B cell (primary cell): Measurements from ENCODE around the gene SPTAN1. TPM values are rescaled to one million over a fixed set of nuclear protein-coding genes. Genes with fewer than 3 reads are reported as not detected.
"Not testable (repeated sequence)": the region's sequence is repeated elsewhere in the genome, so short reads cannot be mapped to it uniquely, and the experiment has no call there.

ENCODE experiments used
- ATAC-seq: fragments of 200-7000 bp; cut with Tn5 transposase; one replicate; pipeline ENCODE4 v1.10.0; 2021; ENCODE audit warnings: low read depth, mild to moderate bottlenecking, moderate number of reproducible peaks, moderate library complexity
- CTCF ChIA-PET: fragments of 350-600 bp; sonication (Branson Sonifier 250); formaldehyde crosslinking; loops from one replicate; lab custom pipeline; 2021; ENCODE audit warnings: antibody characterized with exemption, inconsistent platforms; lab: Charles Lee
- POLR2A ChIA-PET: fragments of 350-600 bp; sonication (Branson Sonifier 250); formaldehyde crosslinking; loops from one replicate; lab custom pipeline; 2021; ENCODE audit warnings: antibody characterized with exemption; lab: Charles Lee
- DNase-seq: peaks from one replicate; pipeline ENCODE4 v3.0.0; 2013
- H2AFZ ChIP-seq: 2 replicates; pipeline ENCODE4 v1.6.1; 2012; ENCODE audit warnings: mild to moderate bottlenecking, low read depth, low read length; ENCODE audit not compliant: insufficient read depth, poor library complexity, severe bottlenecking
- H3K27ac ChIP-seq, 2 donors: 1 replicate in 1 of 2; 2 replicates in 1 of 2; pipeline ENCODE4 v1.5.1; 2012 to 2013; ENCODE audit warnings: low read length in 2 of 2, mild to moderate bottlenecking in 2 of 2, moderate library complexity in 1 of 2
- H3K27me3 ChIP-seq, 4 experiments: fragments of 200-600 bp in 1 of 4; sonication (generic) in 1 of 4; replicated peaks in 1 of 4; 1 replicate in 2 of 4; 2 replicates in 2 of 4; pipeline versions ENCODE4 v1.6.1 to v1.7.0; 2013 to 2016; ENCODE audit warnings: low read length in 3 of 4, mild to moderate bottlenecking in 2 of 4, mixed read lengths in 1 of 4, moderate library complexity in 1 of 4; ENCODE audit not compliant: insufficient read depth in 4 of 4, control insufficient read depth in 3 of 4; ENCODE audit errors: control extremely low read depth in 1 of 4
- H3K36me3 ChIP-seq, 2 experiments: replicated peaks in 1 of 2; 1 replicate in 1 of 2; 2 replicates in 1 of 2; pipeline versions ENCODE4 v1.6.1 to v1.7.1; 2013; ENCODE audit warnings: low read length in 1 of 2; ENCODE audit not compliant: insufficient read depth in 2 of 2, control insufficient read depth in 1 of 2; ENCODE audit errors: control extremely low read depth in 1 of 2, extremely low read depth in 1 of 2
- H3K4me1 ChIP-seq, 2 donors: fragments of 200-600 bp in 1 of 2; sonication (generic) in 1 of 2; 1 replicate in 1 of 2; 2 replicates in 1 of 2; pipeline versions ENCODE4 v1.5.1 to v1.6.1; 2013 to 2017; ENCODE audit warnings: low read length in 2 of 2; ENCODE audit not compliant: control insufficient read depth in 2 of 2, insufficient read depth in 2 of 2
- H3K4me2 ChIP-seq: replicated peaks from 2 replicates; pipeline ENCODE3; 2012; ENCODE audit warnings: mild to moderate bottlenecking, low read depth, low read length; ENCODE audit not compliant: poor library complexity, severe bottlenecking
- H3K4me3 ChIP-seq, 5 experiments: fragments of 200-600 bp in 1 of 5; sonication (generic) in 1 of 5; 1 replicate in 3 of 5; 2 replicates in 2 of 5; pipeline versions ENCODE4 v1.5.1 to v1.7.0; 2011 to 2016; ENCODE audit warnings: low read length in 4 of 5, mild to moderate bottlenecking in 4 of 5, low read depth in 2 of 5, control low read depth in 1 of 5, moderate library complexity in 1 of 5; ENCODE audit not compliant: insufficient read depth in 1 of 5; ENCODE audit errors: control extremely low read depth in 1 of 5, extremely low read depth in 1 of 5
- H3K79me2 ChIP-seq: fragments of 200-600 bp; sonication (generic); one replicate; pipeline ENCODE4 v1.6.0; 2016; ENCODE audit warnings: low read length; ENCODE audit not compliant: control insufficient read depth, insufficient read depth
- H3K9ac ChIP-seq: fragments of 200-600 bp; sonication (generic); 2 replicates; pipeline ENCODE4 v1.6.1; 2017; ENCODE audit warnings: mild to moderate bottlenecking, low read length, moderate library complexity
- H3K9me3 ChIP-seq, 3 donors: one replicate each; pipeline versions ENCODE4 v1.6.1 to v1.7.1; 2013; ENCODE audit warnings: low read length in 2 of 3; ENCODE audit not compliant: control insufficient read depth in 2 of 3, insufficient read depth in 1 of 3; ENCODE audit errors: control extremely low read depth in 1 of 3
- H4K20me1 ChIP-seq: 2 replicates; pipeline ENCODE4 v1.6.0; 2012; ENCODE audit warnings: mild to moderate bottlenecking, low read length; ENCODE audit not compliant: insufficient read depth, control insufficient read depth, poor library complexity, severe bottlenecking
- H3K27ac Mint-ChIP-seq: one replicate; pipeline ENCODE4 v1.8.0; 2021; ENCODE audit warnings: mixed read lengths
- H3K27me3 Mint-ChIP-seq: one replicate; pipeline ENCODE4 v1.8.0; 2021; ENCODE audit warnings: mixed read lengths
- H3K4me1 Mint-ChIP-seq: one replicate; pipeline ENCODE4 v1.8.0; 2021; ENCODE audit warnings: mixed read lengths
- H3K4me3 Mint-ChIP-seq: one replicate; pipeline ENCODE4 v1.8.0; 2021; ENCODE audit warnings: mixed read lengths
- H3K9me3 Mint-ChIP-seq: one replicate; pipeline ENCODE4 v1.8.0; 2022; ENCODE audit warnings: mixed read lengths; ENCODE audit not compliant: insufficient read depth
- CTCF ChIP-seq: fragments of 200-600 bp; IDR thresholded peaks from one replicate; pipeline ENCODE4 v1.8.0; 2022; ENCODE audit warnings: antibody characterized with exemption, mild to moderate bottlenecking
- EZH2 ChIP-seq: IDR thresholded peaks from 2 replicates; pipeline ENCODE4 v1.6.1; 2012; ENCODE audit warnings: borderline replicate concordance, low read depth, mild to moderate bottlenecking, moderate library complexity, low read length; ENCODE audit not compliant: insufficient read depth, poor library complexity, severe bottlenecking
- WGBS: methylation state at CpG from one replicate; pipeline ENCODE4 v1.1.5; 2013; ENCODE audit warnings: missing lambda C conversion rate; ENCODE audit not compliant: insufficient coverage; 5-methylcytosine and 5-hydroxymethylcytosine counted together
- intact Hi-C: fragments of 100-400 bp; cut with micrococcal nuclease; formaldehyde crosslinking; loops from one replicate; pipeline ENCODE4 v1.10.0; 2022
- polyA plus RNA-seq: library from polyadenylated mRNA; depleted of rRNA; stranded (reverse); fragments of >200 nt; gene quantifications from 2 replicates; pipeline ENCODE4 v1.2.3, GENCODE V29; 2012
- total RNA-seq, 2 donors: library from RNA; stranded (reverse); fragments of 120-200 nt in 1 of 2; gene quantifications; 1 replicate in 1 of 2; 2 replicates in 1 of 2; pipeline versions ENCODE4 v1.2.3 to v1.2.4, GENCODE V29; 2013 to 2022

Gene SPTAN1
- total and polyA plus RNA-seq, 2 donors (not counting 1 experiment from before 2014, with no cell fraction given), result 129 to 351 TPM

- H2AFZ ChIP-seq, result peak overlapping the region; percentile 96
- WGBS, result no CpG with 5 or more reads among the region's 6 CpGs
- intact Hi-C loops, result loop anchor here (1.0 to 2.0 kb wide), 2 partner anchors 67 to 575 kb away; partner anchors contain the start of gene DOLPP1
Measured at GRCh38 chr9:128505414-128505765, 47.0 kb upstream of the SPTAN1 start.

GRCh38 chr9:128505906-128506305, 46.5 kb upstream of the SPTAN1 start:
- H3K9me3 Mint-ChIP-seq, H4K20me1 ChIP-seq, H3K9me3 ChIP-seq, H2AFZ ChIP-seq, H3K27me3 ChIP-seq, DNase-seq, H3K27me3 Mint-ChIP-seq, H3K9ac ChIP-seq, H3K27ac ChIP-seq, ATAC-seq, H3K4me3 ChIP-seq, POLR2A ChIA-PET: not testable (repeated sequence)
- H3K4me1 Mint-ChIP-seq, result peaks cover 23% of the 10 kb centered on the region
- H3K27ac Mint-ChIP-seq, result peak overlapping the region; percentile 43
- WGBS, result 98% methylated on average over 8 of the region's 12 CpGs
- peak overlapping the region; percentile 100 for H3K4me3 Mint-ChIP-seq
- peaks cover 51% of the 10 kb centered on the region for H3K79me2 ChIP-seq
- H3K4me1 ChIP-seq, result peaks cover 8 to 13% of the 10 kb centered on the region in 2 donors
- H3K36me3 ChIP-seq, result peaks cover 2 to 17% of the 10 kb centered on the region in 2 experiments
- intact Hi-C loops, result loop anchor here (1.0 to 2.0 kb wide), 2 partner anchors 68 to 575 kb away; partner anchors contain the start of gene DOLPP1
- CTCF ChIA-PET, result interaction anchor here (1.0 kb wide), 1 partner anchor 313 kb away, joined by 3 read pairs; the partner anchor contains the start of gene ENDOG
- peak overlapping the region; percentile 71 for H3K4me2 ChIP-seq

More at GRCh38 chr9:128505414-128505765, 47.0 kb upstream of the SPTAN1 start:
- peaks cover 23% of the 10 kb centered on the region for H3K4me1 Mint-ChIP-seq
- ATAC-seq (no peak), DNase-seq (no peak)
- Histone ChIP-seq H3K9me3 (no peaks in the 10 kb centered on the region), H3K27ac (peak overlapping the region in 1 of 2 donors; percentile 80), H3K9ac (peak overlapping the region; percentile 87), H4K20me1 (peaks cover 9% of the 10 kb centered on the region), H3K4me3 (peak overlapping the region; percentile 85 to 97 (median 87)), H3K4me2 (peak overlapping the region; percentile 71), H3K4me1 (peaks cover 8 to 13% of the 10 kb centered on the region in 2 donors), H3K36me3 (peaks cover 2 to 19% of the 10 kb centered on the region in 2 experiments), H3K27me3 (no peaks in the 10 kb centered on the region), H3K79me2 (peaks cover 46% of the 10 kb centered on the region)
- TF ChIP-seq CTCF (no peak), EZH2 (no peak)
- CTCF ChIA-PET, result interaction anchor here (0.9 to 1.8 kb wide), 4 partner anchors 66 to 313 kb away, joined by 3 to 6 read pairs (median 4); partner anchors contain the start of gene ENDOG
- H3K4me3 Mint-ChIP-seq, result peak overlapping the region; percentile 100
- no peaks in the 10 kb centered on the region for H3K9me3 Mint-ChIP-seq
- peak overlapping the region; percentile 99 for H3K27ac Mint-ChIP-seq
- POLR2A ChIA-PET, result no interaction called here
- no peaks in the 10 kb centered on the region for H3K27me3 Mint-ChIP-seq
